Stimulated activated CD8-positive, alpha-beta memory T cell treated with anti-CD3 and anti-CD28 coated beads, Interleukin-2, amount 100 ng/mL, for 48 hours (primary cell): ENCODE measurements around the gene GLI2.

Source experiments
- DNase-seq, 2 donors: peaks; one replicate each; pipeline ENCODE4 v3.0.0-alpha.2; 2020; ENCODE audit warnings: low read depth in 2 of 2

Gene GLI2

GRCh38 chr2:120738117-120738516 lies 2.4 kb downstream of the GLI2 start:
- no peak for DNase-seq

- no peak for DNase-seq
These were observed 3.2 kb downstream of the GLI2 start for GRCh38 chr2:120738786-120739437.

GRCh38 chr2:120739438-120740090 lies 3.9 kb downstream of the GLI2 start:
- DNase-seq, result no peak

GRCh38 chr2:120740375-120740764 lies 4.7 kb downstream of the GLI2 start:
- no peak for DNase-seq

- no peak for DNase-seq
These were observed 5.3 kb downstream of the GLI2 start for GRCh38 chr2:120740765-120741524.

GRCh38 chr2:120741571-120742561 lies 6.2 kb downstream of the GLI2 start:
- DNase-seq, result no peak

- no peak for DNase-seq
These were observed 8.0 kb downstream of the GLI2 start for GRCh38 chr2:120743657-120744056.

GRCh38 chr2:120744817-120745216 lies 9.1 kb downstream of the GLI2 start:
- DNase-seq, result no peak

- DNase-seq, result no peak
These were observed 9.9 kb downstream of the GLI2 start for GRCh38 chr2:120745420-120746111.

GRCh38 chr2:120746144-120746543 lies 10.5 kb downstream of the GLI2 start:
- DNase-seq, result no peak

- no peak for DNase-seq
These were observed 11.6 kb downstream of the GLI2 start for GRCh38 chr2:120747281-120747680.

GRCh38 chr2:120747706-120748105 lies 12.0 kb downstream of the GLI2 start:
- no peak for DNase-seq

- DNase-seq, result no peak
These were observed 12.6 kb downstream of the GLI2 start for GRCh38 chr2:120748310-120748709.

- DNase-seq, result no peak
These were observed 13.1 kb downstream of the GLI2 start for GRCh38 chr2:120748741-120749140.

GRCh38 chr2:120749506-120750431 lies 14.1 kb downstream of the GLI2 start:
- DNase-seq, result no peak

- DNase-seq, result no peak
These were observed 15.0 kb downstream of the GLI2 start for GRCh38 chr2:120750488-120751210.

GRCh38 chr2:120751553-120751952 lies 15.9 kb downstream of the GLI2 start:
- DNase-seq, result no peak

- no peak for DNase-seq
These were observed 18.6 kb downstream of the GLI2 start for GRCh38 chr2:120754067-120754960.
